Pancreas (tissue), 10 donors: Measurements from ENCODE around the gene RAP1GAP. TPM values are rescaled to one million over a fixed set of nuclear protein-coding genes. Genes with fewer than 3 reads are reported as not detected.

Source experiments
- ATAC-seq, 4 donors: fragments of 200-7000 bp; cut with Tn5 transposase; one replicate each; pipeline versions ENCODE4 v1.8.0 to v1.9.1; 2020; ENCODE audit warnings: mild to moderate bottlenecking in 4 of 4, moderate library complexity in 4 of 4
- DNase-seq, 6 donors: peaks; one replicate each; pipeline ENCODE4 v3.0.0-alpha.2; 2020
- FAIRE-seq: peaks from 2 replicates; lab custom pipeline; 2012; peaks lifted over from hg19 to GRCh38; lab: Jason Lieb, UNC
- H3K27ac ChIP-seq, 4 donors: fragments of 200-600 bp; sonication (generic); 1 replicate in 3 of 4; 2 replicates in 1 of 4; pipeline versions ENCODE4 v1.5.0 to v1.8.0; 2020
- H3K27me3 ChIP-seq, 4 donors: fragments of 200-600 bp; one replicate each; pipeline ENCODE4 v1.8.0; 2021
- H3K36me3 ChIP-seq, 3 donors: fragments of 200-600 bp; sonication (generic) in 1 of 3; one replicate each; pipeline versions ENCODE4 v1.5.0 to v1.8.0; 2020 to 2021
- H3K4me1 ChIP-seq, 3 donors: fragments of 200-600 bp; one replicate each; pipeline ENCODE4 v1.8.0; 2021
- H3K4me3 ChIP-seq, 4 donors: fragments of 200-600 bp; sonication (generic) in 2 of 4; one replicate each; pipeline versions ENCODE4 v1.5.0 to v1.8.0; 2020 to 2021
- H3K9me3 ChIP-seq, 4 donors: fragments of 200-600 bp; one replicate each; pipeline ENCODE4 v1.8.0; 2021
- WGBS, 2 donors: extraction: QIAGEN DNeasy Blood & Tissue Kit; methylation state at CpG; one replicate each; pipeline ENCODE4 v1.1.7; 2013; 5-methylcytosine and 5-hydroxymethylcytosine counted together
- intact Hi-C, 3 donors: fragments of 100-400 bp; cut with DNase I; formaldehyde crosslinking; loops; one replicate each; pipeline versions ENCODE4 v1.11.1 to v1.14.2; 2022
- polyA plus RNA-seq, 2 donors: library from polyadenylated mRNA; stranded (reverse); fragments of 200-250 nt; gene quantifications; one replicate each; pipeline ENCODE4 v1.2.3, GENCODE V29; 2013
- total RNA-seq, 6 donors: library from RNA; stranded (reverse); fragmentation: NEBNext Ultra II Directional in 4 of 6; extraction: Animal tissue kit (Norgen Biotek cat#: 25700) in 4 of 6; gene quantifications; one replicate each; pipeline versions ENCODE4 v1.2.1 to v1.2.4, GENCODE V29; 2021 to 2023
- TF ChIP-seq, protein P1 (sequence below), 4 donors: fragments of 200-600 bp; sonication (generic) in 3 of 4; IDR thresholded peaks; one replicate each; pipeline versions ENCODE4 v1.5.0 to v1.8.0; 2021; ENCODE audit warnings: antibody characterized with exemption in 4 of 4
- donor health status: healthy with polysubstance abuse.
- donor health status: DM: no; HTN: no; CAD: no; lungs with moderate emphysema.
- donor health status: DM: no; HTN: no; CAD: no.
- donor health status: control.
- donor health status: control.
- donor health status: Bipolar disorder and iron deficiency.
- donor health status: DM: yes; HTN: yes; CAD: no.
- donor health status: DM: no; HTN: no; CAD: no.
- donor health status: DM: no; HTN: no; CAD: no.
- donor health status: DM: yes; HTN: yes; CAD: no.

RAP1GAP gene
- total and polyA plus RNA-seq, 8 donors = 53.4 to 100 (median 73.0) TPM

DNA sequence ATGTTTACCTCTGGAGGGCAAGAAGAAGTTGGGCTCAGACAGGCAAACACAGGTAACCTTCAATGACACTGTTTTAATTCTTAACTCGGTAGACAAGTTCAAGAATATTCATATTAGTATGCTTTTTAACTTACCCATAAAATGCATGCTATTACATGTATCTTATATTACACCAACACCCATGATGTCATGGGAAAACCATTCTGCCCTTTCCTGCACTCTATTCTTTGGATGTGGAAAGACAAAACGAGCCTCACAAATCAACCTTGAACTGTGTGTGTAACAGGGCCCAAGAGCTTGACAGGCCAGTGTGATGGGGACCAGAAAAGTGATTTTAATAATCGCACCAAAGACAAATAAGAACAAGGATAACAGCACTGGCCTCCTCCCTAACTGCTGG is 22.6 kb upstream of the RAP1GAP start:
- Histone ChIP-seq H3K36me3 (peaks cover 0 to 26% (median 4%) of the 10 kb centered on the region in 3 donors), H3K9me3 (no peaks in the 10 kb centered on the region), H3K4me1 (no peaks in the 10 kb centered on the region), H3K4me3 (no peak overlapping the region), H3K27me3 (no peaks in the 10 kb centered on the region), H3K27ac (no peak overlapping the region)
- WGBS, 2 donors = 41 to 58% methylated on average over 3 of the region's 3 CpGs
- intact Hi-C loops = no loop called here
- ATAC-seq (no peak), DNase-seq (no peak), FAIRE-seq (no peak)
- TF ChIP-seq, protein P1, sequence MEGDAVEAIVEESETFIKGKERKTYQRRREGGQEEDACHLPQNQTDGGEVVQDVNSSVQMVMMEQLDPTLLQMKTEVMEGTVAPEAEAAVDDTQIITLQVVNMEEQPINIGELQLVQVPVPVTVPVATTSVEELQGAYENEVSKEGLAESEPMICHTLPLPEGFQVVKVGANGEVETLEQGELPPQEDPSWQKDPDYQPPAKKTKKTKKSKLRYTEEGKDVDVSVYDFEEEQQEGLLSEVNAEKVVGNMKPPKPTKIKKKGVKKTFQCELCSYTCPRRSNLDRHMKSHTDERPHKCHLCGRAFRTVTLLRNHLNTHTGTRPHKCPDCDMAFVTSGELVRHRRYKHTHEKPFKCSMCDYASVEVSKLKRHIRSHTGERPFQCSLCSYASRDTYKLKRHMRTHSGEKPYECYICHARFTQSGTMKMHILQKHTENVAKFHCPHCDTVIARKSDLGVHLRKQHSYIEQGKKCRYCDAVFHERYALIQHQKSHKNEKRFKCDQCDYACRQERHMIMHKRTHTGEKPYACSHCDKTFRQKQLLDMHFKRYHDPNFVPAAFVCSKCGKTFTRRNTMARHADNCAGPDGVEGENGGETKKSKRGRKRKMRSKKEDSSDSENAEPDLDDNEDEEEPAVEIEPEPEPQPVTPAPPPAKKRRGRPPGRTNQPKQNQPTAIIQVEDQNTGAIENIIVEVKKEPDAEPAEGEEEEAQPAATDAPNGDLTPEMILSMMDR (IDR thresholded peaks at IDR 0.05) = no peak

DNA sequence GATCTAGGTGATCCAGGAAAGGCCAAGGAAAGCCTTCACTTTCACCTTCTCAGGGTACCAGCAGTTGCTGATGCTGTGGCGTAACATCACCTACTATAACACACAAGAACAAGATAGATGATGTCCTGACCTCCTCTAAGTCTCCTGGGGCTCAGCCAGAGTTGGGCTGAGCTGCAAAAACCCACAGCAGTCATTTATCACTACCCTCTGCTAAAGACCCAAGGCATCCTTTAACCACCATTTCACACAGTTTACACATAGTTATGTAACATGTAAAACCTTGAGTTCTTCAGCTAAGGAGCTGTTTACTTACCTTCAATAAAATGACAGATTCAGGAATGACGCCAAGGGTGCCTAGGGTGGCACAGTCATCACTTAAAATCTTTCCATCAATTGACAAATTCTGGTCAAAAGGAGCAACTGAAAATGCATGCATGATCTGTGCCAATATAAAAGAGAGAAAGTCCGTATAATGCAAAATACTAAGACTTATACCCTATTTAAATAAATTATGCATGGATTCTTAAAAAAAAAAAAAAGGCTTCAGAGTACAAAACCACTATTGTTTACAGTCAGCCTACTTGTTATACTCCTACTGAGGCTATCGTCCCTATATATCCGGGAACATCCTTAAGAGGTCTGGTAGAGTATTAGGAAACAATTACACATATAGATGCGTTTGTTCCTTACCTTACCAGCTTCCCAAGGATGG is 20.7 kb upstream of the RAP1GAP start:
- DNase-seq (no peak), ATAC-seq (peak; percentile 20 to 80 (median 66)), FAIRE-seq (no peak)
- Histone ChIP-seq H3K9me3 (no peaks in the 10 kb centered on the region), H3K36me3 (peaks cover 0 to 29% (median 4%) of the 10 kb centered on the region in 3 donors), H3K4me1 (no peaks in the 10 kb centered on the region), H3K27me3 (no peaks in the 10 kb centered on the region), H3K27ac (no peak overlapping the region), H3K4me3 (no peak overlapping the region)
- intact Hi-C loops = no loop called here
- TF ChIP-seq, protein P1 (IDR thresholded peaks at IDR 0.05) = no peak
- WGBS, 2 donors = 74 to 75% methylated on average over 6 of the region's 6 CpGs

GRCh38 chr1:21687081-21687529 is 17.9 kb upstream of the RAP1GAP start:
- peaks cover 0 to 15% (median 2%) of the 10 kb centered on the region in 3 donors for H3K36me3 ChIP-seq
- no peak overlapping the region for H3K27ac ChIP-seq
- ATAC-seq (no peak), DNase-seq (no peak), FAIRE-seq (no peak)
- no peaks in the 10 kb centered on the region for H3K4me1 ChIP-seq
- intact Hi-C loops = no loop called here
- TF ChIP-seq, protein P1 (IDR thresholded peaks at IDR 0.05) = no peak
- no peaks in the 10 kb centered on the region for H3K9me3 ChIP-seq
- H3K27me3 ChIP-seq = no peaks in the 10 kb centered on the region
- 96 to 99% methylated on average over 2 of the region's 2 CpGs for WGBS, 2 donors
- no peak overlapping the region for H3K4me3 ChIP-seq

- WGBS, 2 donors = 98 to 99% methylated on average over 4 of the region's 4 CpGs
- intact Hi-C loops = no loop called here
Observed at GRCh38 chr1:21685946-21686678, 17.0 kb upstream of the RAP1GAP start.

More at GRCh38 chr1:21685946-21686678, 17.0 kb upstream of the RAP1GAP start:
- H3K27ac ChIP-seq = no peak overlapping the region
- peaks cover 0 to 22% (median 0%) of the 10 kb centered on the region in 3 donors for H3K36me3 ChIP-seq
- H3K4me1 ChIP-seq = no peaks in the 10 kb centered on the region
- no peaks in the 10 kb centered on the region for H3K9me3 ChIP-seq
- FAIRE-seq (no peak), ATAC-seq (no peak), DNase-seq (no peak)
- TF ChIP-seq, protein P1 (IDR thresholded peaks at IDR 0.05) = no peak
- H3K4me3 ChIP-seq = no peak overlapping the region
- H3K27me3 ChIP-seq = no peaks in the 10 kb centered on the region
